NCI-H2196 treated with DMSO at 0.1 percent for 48 hours (cell line): ENCODE results near the gene ANKRD66.

Experiments
- DNase-seq: peaks from one replicate; lab custom pipeline; 2025; ENCODE audit not compliant: unreplicated experiment; lab: John Stamatoyannopoulos, UW

Gene ANKRD66

GRCh38 chr6:46789434-46790354 is 43.0 kb downstream of the ANKRD66 start:
- no peak for DNase-seq

GRCh38 chr6:46790355-46790874 is 43.7 kb downstream of the ANKRD66 start:
- no peak for DNase-seq

DNA sequence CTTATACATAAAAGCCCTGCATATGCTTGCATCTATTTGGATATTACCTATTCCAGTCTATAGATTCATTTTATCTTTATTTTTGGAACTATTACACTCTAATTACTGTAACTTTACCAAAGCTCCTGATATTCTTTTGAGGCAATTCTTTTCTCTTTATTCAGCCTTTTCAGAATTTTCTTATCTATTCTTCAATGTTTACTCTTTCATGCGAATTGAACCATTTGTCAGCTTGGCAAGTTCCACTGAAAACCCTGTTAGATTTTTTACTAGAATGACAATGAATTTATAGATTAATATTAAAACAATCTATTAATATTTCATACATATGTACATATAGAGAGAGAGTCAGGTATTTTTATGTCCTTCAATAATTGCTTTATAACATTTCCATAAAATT is 45.9 kb downstream of the ANKRD66 start:
- DNase-seq, result no peak

DNA sequence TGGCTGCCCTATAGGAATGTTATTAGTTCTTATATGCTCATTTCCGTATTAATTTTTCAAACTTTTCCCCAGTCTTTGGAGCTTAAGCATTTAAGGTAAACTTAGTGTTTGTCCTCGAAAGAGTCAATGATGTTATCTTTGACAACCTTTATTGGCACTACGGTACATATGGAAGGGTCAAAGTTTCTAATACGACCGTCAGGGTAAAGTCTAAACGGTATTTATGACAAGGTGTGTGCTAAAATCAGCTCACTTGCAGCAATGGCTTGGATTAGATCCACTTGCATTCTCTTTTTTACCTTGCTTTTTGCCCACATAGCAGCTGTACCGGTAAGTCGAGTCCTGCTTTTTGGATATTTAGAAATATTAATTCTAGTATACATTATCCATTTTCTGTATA is 46.4 kb downstream of the ANKRD66 start, which contains the start of gene MEP1A:
TSS of gene MEP1A (plus strand) at position 252 of the 400 bp plus-strand sequence. CDS start at position 262, 10 bp downstream.
- no peak for DNase-seq

GRCh38 chr6:46794068-46794467 is 47.3 kb downstream of the ANKRD66 start:
- DNase-seq, result no peak

DNA sequence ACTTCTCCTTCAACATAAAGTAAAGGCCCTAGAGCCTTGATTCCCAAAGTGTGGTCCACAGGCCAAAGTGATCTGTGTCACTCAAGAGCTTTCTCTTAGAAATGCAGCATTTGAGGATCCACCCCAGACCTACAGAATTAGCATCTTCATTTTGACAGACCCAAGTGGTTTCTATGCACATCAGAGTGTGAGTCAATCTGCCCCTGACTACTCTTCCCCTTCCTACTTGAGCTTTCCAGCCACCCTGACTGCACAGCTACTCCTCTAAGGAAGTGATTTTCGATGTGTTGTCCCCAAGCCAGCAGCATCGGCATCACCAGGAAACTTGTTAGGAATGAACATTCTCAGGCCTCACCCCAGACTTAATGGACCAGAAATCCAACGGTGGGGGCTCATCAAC is 49.1 kb downstream of the ANKRD66 start:
- DNase-seq, result no peak

DNA sequence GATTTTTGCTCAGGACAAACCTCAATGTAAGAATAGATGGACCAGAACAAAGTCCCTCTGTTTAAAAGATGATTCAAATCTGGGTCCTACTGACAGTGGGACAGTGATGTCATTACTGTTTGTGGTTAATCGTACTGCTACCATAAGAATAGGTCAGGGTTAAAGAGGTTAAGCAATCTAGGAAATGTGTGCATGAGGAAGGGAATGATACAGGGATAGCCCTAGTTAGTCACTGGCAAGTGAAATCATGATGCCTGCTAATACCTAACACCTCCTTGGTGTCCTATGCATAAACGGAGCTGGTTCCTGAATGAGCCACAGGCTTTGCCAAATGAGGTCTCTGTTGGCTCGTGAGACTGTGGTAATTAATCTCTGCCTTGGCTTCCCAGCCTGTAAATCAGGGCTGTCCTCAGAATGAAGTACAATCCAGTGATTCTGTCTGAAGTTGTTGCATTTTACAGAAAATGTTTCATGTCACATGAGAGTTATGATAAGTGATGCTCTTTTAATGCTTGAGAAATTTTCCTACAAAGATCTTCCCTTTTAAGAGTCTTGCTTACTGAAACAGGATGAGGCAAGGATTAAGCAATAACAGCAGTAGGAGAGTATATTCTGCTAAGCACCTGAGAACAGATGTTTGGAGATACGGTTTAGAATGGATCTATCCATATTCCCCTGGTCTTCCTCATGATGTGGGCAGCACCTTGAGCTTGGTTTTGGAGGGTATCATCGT is 50.3 kb downstream of the ANKRD66 start:
- no peak for DNase-seq

DNA sequence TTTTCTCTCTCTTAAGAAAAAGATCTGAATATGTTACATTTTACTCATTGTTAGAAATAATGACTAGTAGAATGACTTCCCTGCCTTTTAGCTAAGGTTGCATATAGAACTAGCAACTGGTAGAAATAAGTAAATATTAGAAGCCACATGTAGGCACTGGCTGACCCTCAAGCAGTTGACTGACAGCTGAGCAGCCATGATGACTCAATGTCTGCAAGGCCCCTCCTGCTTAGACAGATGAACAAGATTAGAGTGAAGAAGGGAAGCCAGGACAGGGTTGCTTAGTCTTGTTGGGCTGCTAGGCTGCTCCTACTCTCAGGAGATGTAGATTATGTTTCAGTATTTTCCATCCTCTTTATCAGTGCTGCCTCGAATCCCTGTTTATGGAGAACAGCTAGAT is 52.9 kb downstream of the ANKRD66 start:
- no peak for DNase-seq

DNA sequence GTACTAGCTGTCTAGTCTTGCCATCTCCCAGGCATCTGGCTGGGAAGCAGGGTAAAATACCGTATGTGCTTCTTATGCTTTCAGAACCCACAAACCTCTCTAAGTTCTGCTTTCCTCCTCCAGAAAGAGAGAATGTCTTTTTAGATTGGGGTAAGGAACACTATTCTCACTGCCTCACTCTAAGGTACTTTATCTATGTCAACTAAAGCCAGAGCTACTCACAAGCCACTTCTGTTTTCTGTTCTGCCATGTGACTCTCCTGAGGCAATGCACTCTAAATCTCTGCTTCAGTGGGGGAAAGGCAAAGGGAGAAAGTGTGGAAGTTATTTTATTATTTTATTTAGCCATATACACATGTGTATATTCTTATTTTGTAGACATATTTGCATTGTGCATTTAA is 62.1 kb downstream of the ANKRD66 start:
- DNase-seq, result no peak
